Muscle of arm (tissue), 12 donors: ENCODE measurements around the gene GRIP1. TPM values are rescaled to one million over a fixed set of nuclear protein-coding genes. Genes with fewer than 3 reads are reported as not detected.

ENCODE experiments used
- DNase-seq: peaks from one replicate; pipeline ENCODE4 v3.0.0-alpha.2; 2013
- polyA plus RNA-seq, 12 donors: library from polyadenylated mRNA; unstranded; fragments of 120-200 nt; gene quantifications; one replicate each; pipeline ENCODE4 v1.2.1, GENCODE V29; 2013; ENCODE audit not compliant: insufficient read length in 12 of 12

The GRIP1 gene
- polyA plus RNA-seq, 12 donors, result 0.83 to 11.3 (median 1.9) TPM; not detected in 2

- DNase-seq, result no peak
These were observed 14.1 kb upstream of the GRIP1 start for GRCh38 chr12:66692986-66693385.

- no peak for DNase-seq
These were observed 13.3 kb upstream of the GRIP1 start for GRCh38 chr12:66692170-66692569.

GRCh38 chr12:66688846-66689439 is 10.1 kb upstream of the GRIP1 start:
- DNase-seq, result peak; percentile 27

GRCh38 chr12:66684222-66684621 is 5.3 kb upstream of the GRIP1 start:
- no peak for DNase-seq

- DNase-seq, result no peak
These were observed 4.9 kb upstream of the GRIP1 start for GRCh38 chr12:66683822-66684221.

- no peak for DNase-seq
These were observed 4.2 kb upstream of the GRIP1 start for GRCh38 chr12:66683073-66683472.

GRCh38 chr12:66679461-66680084 is 697 bp upstream of the GRIP1 start:
- peak; percentile 37 for DNase-seq

- DNase-seq, result no peak
These were observed 2.6 kb downstream of the GRIP1 start for GRCh38 chr12:66676241-66676640.

- DNase-seq, result no peak
These were observed 4.3 kb downstream of the GRIP1 start for GRCh38 chr12:66674495-66675122.

- DNase-seq, result no peak
These were observed 9.3 kb downstream of the GRIP1 start for GRCh38 chr12:66669541-66669940.

GRCh38 chr12:66668311-66668710 is 10.6 kb downstream of the GRIP1 start:
- no peak for DNase-seq

GRCh38 chr12:66667906-66668305 is 11.0 kb downstream of the GRIP1 start:
- DNase-seq, result no peak

GRCh38 chr12:66666481-66666880 is 12.4 kb downstream of the GRIP1 start:
- DNase-seq, result no peak

- DNase-seq, result no peak
These were observed 13.4 kb downstream of the GRIP1 start for GRCh38 chr12:66665435-66665985.

GRCh38 chr12:66664076-66664475 is 14.8 kb downstream of the GRIP1 start:
- no peak for DNase-seq

GRCh38 chr12:66663611-66664010 is 15.3 kb downstream of the GRIP1 start:
- DNase-seq, result no peak

GRCh38 chr12:66662729-66663128 is 16.1 kb downstream of the GRIP1 start:
- no peak for DNase-seq

GRCh38 chr12:66662179-66662578 is 16.7 kb downstream of the GRIP1 start:
- no peak for DNase-seq

- DNase-seq, result no peak
These were observed 17.5 kb downstream of the GRIP1 start for GRCh38 chr12:66661357-66661756.

GRCh38 chr12:66653796-66654195 is 25.1 kb downstream of the GRIP1 start:
- DNase-seq, result no peak

GRCh38 chr12:66648033-66648735 is 30.7 kb downstream of the GRIP1 start:
- no peak for DNase-seq

- DNase-seq, result no peak
These were observed 31.7 kb downstream of the GRIP1 start for GRCh38 chr12:66647034-66647691.
